ENCODE results near the gene SCML1. TPM values are rescaled to one million over a fixed set of nuclear protein-coding genes. Genes with fewer than 3 reads are reported as not detected.

Gene SCML1
- total RNA-seq, 1 donor from 2014 or later: 3.7 TPM

DNA sequence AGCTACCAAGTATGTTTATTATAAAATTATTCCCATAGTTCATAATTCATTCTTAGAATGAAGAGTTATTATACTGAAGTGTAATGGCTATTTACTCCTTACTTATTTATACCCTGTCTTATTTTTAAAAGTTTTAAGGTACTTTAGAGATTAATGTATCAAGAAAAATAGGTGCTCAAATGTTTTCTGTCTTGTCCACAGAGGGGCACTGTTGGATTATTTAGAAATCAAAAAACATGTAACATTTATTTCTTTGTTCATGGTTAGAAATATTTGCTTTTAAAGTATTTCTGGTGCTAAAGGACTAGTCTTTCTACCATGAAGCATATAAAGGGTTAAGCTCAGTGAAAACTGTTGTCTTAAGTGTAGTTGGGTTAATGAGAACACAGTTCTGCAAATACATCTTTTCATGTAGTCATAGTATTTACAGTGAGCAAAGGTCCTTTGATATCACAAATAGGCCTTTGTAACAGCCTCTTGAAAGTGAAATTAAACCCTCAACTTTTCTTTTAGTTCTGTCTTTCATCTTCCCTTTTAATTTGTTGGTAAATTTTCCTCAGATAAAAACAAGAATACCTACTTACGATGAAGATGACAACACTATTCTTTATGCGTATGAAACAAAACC is 7.7 kb downstream of the SCML1 start:
- Mint-ChIP-seq H3K9me3 (ENCODE audit: low read depth) (no peaks in the 10 kb centered on the region), H3K27me3 (peaks cover 13% of the 10 kb centered on the region), H3K4me3 (ENCODE audit: low read depth) (no peak overlapping the region), H3K36me3 (ENCODE audit: insufficient read depth) (no peaks in the 10 kb centered on the region), H3K27ac (no peak overlapping the region), H3K4me1 (ENCODE audit: low read depth) (peaks cover 6% of the 10 kb centered on the region)
- DNase-seq (ENCODE audit: low spot score, unreplicated experiment): no peak
- TF ChIP-seq, protein P1, sequence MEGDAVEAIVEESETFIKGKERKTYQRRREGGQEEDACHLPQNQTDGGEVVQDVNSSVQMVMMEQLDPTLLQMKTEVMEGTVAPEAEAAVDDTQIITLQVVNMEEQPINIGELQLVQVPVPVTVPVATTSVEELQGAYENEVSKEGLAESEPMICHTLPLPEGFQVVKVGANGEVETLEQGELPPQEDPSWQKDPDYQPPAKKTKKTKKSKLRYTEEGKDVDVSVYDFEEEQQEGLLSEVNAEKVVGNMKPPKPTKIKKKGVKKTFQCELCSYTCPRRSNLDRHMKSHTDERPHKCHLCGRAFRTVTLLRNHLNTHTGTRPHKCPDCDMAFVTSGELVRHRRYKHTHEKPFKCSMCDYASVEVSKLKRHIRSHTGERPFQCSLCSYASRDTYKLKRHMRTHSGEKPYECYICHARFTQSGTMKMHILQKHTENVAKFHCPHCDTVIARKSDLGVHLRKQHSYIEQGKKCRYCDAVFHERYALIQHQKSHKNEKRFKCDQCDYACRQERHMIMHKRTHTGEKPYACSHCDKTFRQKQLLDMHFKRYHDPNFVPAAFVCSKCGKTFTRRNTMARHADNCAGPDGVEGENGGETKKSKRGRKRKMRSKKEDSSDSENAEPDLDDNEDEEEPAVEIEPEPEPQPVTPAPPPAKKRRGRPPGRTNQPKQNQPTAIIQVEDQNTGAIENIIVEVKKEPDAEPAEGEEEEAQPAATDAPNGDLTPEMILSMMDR (IDR thresholded peaks at IDR 0.05; ENCODE audit: unreplicated experiment): peak; percentile 56

DNA sequence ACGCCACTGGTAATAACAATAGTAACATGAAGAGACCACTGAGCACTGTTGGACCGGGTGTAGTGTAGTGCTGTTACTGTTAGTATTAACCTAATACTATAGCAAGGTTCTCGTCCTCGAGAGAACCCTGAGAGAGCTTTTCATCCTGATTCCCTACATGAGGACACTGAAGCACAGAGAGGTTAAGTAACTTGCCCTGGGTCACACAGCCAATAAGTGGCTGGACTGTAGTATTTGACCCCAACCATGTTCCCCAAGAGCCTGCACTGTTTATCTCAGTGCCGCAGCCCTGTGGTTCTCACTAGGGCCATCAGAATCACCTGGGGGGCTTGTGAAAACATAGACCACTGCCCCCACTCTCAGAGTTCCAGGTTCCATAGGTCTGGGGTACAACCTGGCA is 10.4 kb downstream of the SCML1 start:
- no peak for DNase-seq (ENCODE audit: low spot score, unreplicated experiment)
- Mint-ChIP-seq H3K4me3 (ENCODE audit: low read depth) (no peak overlapping the region), H3K36me3 (ENCODE audit: insufficient read depth) (peaks cover 3% of the 10 kb centered on the region), H3K27ac (peak overlapping the region; percentile 3), H3K9me3 (ENCODE audit: low read depth) (no peaks in the 10 kb centered on the region), H3K27me3 (peaks cover 7% of the 10 kb centered on the region), H3K4me1 (ENCODE audit: low read depth) (peaks cover 6% of the 10 kb centered on the region)
- TF ChIP-seq, protein P1 (IDR thresholded peaks at IDR 0.05; ENCODE audit: unreplicated experiment): no peak

DNA sequence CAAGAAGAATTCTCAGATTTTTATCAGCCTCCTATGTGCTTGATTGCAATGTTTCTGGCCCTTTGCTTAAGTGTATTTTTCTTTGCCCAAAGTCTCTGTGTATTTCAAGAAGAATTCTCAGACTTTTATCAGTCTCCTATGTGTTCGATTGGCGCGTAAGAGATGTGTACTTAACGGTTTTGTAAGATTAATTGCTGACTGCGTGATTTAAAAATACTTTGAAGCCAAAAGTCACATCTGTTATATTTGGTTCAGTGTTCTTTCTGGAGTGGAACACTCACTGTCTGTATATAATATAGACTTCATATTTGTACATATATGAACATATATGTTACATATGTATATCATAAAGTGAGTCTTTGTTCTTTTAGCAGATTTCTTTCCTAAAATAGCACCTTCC is 11.4 kb downstream of the SCML1 start:
- Mint-ChIP-seq H3K4me3 (ENCODE audit: low read depth) (no peak overlapping the region), H3K27ac (no peak overlapping the region), H3K27me3 (peaks cover 4% of the 10 kb centered on the region), H3K4me1 (ENCODE audit: low read depth) (peaks cover 6% of the 10 kb centered on the region), H3K36me3 (ENCODE audit: insufficient read depth) (peaks cover 5% of the 10 kb centered on the region), H3K9me3 (ENCODE audit: low read depth) (no peaks in the 10 kb centered on the region)
- TF ChIP-seq, protein P1 (IDR thresholded peaks at IDR 0.05; ENCODE audit: unreplicated experiment): no peak
- DNase-seq (ENCODE audit: low spot score, unreplicated experiment): no peak

DNA sequence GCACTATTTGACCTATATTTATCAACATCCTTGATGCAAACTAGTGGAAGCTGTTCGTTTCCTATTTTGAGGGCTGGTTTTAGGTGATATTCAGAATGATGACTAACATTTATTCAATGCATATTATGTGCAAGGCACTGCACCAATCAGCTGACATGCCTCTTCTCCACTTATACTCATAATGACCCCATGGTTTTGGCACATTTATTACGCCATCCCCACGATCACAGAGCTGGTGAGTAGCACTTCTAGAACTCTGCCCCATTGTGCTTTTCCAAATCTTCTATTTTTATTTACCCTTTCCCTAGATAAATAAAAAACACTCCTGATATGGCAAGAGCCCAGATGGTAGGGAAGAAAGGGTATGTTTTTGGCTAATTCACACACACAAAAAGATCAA is 13.1 kb downstream of the SCML1 start:
- no peak overlapping the region for H3K27ac Mint-ChIP-seq
- TF ChIP-seq, protein P1 (IDR thresholded peaks at IDR 0.05; ENCODE audit: unreplicated experiment): no peak
- no peak for DNase-seq (ENCODE audit: low spot score, unreplicated experiment)
- no peak overlapping the region for H3K4me3 Mint-ChIP-seq (ENCODE audit: low read depth)
- peaks cover 2% of the 10 kb centered on the region for H3K4me1 Mint-ChIP-seq (ENCODE audit: low read depth)
- H3K9me3 Mint-ChIP-seq (ENCODE audit: low read depth): no peaks in the 10 kb centered on the region
- H3K27me3 Mint-ChIP-seq: peaks cover 4% of the 10 kb centered on the region
- peaks cover 5% of the 10 kb centered on the region for H3K36me3 Mint-ChIP-seq (ENCODE audit: insufficient read depth)

DNA sequence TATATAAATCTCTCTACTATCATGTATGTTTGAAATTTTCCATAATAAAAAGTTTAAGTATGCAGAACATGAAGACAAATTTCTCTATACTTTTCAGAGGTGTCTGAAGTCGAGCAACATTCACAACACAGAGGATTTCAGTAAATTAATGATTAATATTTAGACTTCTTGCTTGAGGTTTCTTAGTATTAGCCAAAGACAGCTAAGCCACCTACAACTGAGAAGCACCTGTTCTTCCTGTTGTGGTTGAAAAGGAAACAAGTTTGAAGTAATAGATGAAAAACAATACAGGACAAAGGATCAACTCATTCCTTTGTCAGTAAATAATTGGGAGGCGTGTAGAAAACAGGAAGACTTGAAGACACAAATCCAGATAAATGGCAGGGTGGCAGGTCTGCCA is 21.1 kb downstream of the SCML1 start:
- no peaks in the 10 kb centered on the region for H3K4me1 Mint-ChIP-seq (ENCODE audit: low read depth)
- peaks cover 3% of the 10 kb centered on the region for H3K9me3 Mint-ChIP-seq (ENCODE audit: low read depth)
- H3K27me3 Mint-ChIP-seq: no peaks in the 10 kb centered on the region
- no peak overlapping the region for H3K4me3 Mint-ChIP-seq (ENCODE audit: low read depth)
- TF ChIP-seq, protein P1 (IDR thresholded peaks at IDR 0.05; ENCODE audit: unreplicated experiment): no peak
- H3K36me3 Mint-ChIP-seq (ENCODE audit: insufficient read depth): no peaks in the 10 kb centered on the region
- DNase-seq (ENCODE audit: low spot score, unreplicated experiment): no peak
- no peak overlapping the region for H3K27ac Mint-ChIP-seq

Data from progenitor cell of endocrine pancreas (in vitro differentiated cells).